Left forelimb (tissue), 1 donor: ENCODE measurements around the gene ROR2.

Experiments used
- DNase-seq: peaks from one replicate; pipeline ENCODE4 v3.0.0-alpha.2; 2018; ENCODE audit warnings: low spot score

ROR2 gene

DNA sequence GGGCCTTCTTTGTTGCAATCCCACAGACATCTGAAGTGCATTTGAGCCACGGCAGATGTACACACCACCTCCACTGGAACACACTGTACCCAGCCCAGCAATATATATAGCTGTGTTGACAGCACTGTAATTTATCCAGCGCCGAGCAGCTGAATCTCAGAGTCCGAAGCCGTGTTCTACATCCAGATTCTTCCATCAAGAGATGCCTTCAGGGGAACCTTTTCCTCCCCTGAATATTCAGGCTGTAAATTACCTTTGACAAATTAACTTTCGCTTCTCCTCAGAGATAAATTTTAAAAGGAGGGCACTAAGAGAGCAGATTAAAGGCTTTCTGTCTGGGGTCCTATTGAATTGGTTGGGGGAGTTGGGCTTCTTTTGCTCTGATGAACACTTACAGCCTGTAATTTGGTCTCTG lies 76.4 kb downstream of the ROR2 start:
- DNase-seq, result no peak

DNA sequence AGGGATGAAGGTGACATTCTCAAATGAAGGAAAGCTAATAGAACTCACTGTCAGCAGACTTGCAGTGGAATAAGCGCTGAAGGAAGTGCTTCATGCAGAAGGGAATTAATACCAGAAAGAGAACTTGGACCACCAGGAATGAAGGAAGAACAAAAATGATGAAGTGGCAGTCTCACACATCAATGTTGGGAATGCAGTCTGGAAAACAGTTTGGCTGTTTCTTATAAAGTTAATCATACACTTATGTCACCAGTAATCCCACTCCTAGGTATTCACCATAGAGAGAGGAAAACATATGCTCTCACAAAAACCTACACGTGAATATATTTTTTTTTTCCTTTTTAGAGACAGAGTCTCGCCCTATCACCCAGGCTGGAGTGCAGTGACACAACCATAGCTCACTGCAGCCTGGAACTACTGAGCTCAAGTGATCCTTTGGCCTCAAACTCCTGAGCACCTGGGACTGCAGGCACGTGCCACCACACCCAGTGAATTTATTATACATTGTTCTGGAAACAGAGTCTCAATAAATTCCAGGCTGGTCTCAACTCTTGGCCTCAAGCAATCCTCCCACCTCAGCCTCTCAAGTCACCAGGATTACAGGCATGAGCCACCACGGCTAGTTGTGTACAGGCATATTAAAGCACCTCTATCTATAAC lies 81.2 kb downstream of the ROR2 start:
- no peak for DNase-seq

DNA sequence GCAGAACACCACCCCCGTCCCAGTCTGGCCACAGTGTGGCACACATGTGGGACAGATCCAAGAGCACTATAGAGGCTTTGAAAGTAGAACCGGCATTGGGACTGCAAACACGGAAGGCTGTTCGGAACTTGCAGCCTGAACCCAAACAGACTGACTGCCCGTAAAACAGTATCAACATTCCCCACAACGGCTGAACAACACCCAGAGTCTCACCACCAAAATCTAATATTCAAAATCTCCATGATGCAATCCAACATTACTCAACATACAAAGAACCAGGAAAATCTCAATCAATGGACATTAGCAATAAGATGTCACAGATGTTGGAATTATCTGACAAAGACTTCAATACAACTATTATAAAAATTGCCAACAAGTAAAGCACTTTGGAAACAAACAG lies 82.3 kb downstream of the ROR2 start:
- DNase-seq, result no peak

DNA sequence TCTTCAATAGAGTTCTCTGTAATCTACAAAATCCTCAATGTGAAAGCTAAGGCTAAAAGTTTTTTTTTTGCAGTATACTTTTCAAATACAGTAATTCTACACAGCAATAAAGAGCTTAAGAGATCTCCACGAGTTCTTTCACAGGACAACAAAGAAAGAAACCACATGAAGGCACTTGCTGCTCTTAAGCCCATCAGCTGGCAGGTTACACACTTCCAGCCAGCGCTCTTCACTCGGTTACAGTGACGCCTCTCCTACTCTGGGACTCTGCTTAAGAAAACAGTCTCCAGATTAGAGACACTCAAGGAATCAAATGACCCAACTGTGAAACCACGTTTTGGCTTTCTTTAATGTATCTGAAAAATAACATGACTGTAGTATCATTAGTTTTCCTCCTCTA lies 85.0 kb downstream of the ROR2 start:
- DNase-seq, result no peak

DNA sequence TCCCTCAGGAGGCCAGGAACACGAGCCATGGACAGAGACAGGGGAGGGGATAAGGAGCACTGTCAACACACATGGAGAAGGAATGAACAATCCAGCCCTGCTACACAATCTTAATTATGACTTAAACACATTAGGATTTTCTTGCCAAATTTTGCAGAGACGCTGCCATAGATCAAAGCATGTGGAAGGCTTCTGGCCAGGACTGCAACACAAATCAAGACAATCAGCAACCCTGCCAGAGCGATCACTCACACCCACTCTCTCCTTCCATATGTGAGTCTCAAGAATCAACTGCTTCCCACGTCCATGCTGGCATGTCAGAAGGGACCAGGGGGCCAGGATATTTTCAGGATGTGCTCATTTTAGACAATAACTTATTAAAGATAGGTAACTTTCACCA lies 85.6 kb downstream of the ROR2 start:
- no peak for DNase-seq

DNA sequence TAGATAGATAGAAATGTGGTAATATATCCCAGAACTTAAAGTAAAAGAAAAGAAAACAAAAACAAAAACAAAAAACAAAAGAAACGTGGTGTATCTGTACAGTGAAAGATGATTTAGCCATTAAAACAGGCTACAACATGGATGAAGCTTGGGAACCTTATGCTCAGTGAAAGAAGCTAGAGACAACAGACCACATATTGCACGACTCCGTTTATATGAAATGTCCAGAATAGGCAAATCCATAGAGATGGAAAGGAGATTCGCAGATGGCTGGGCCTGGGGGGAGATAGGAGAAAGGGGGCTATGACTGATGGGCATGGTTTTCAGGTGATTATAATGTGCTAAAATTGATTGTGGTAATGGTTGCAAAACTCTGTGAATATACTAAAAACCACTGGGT lies 86.6 kb downstream of the ROR2 start:
- DNase-seq, result no peak

DNA sequence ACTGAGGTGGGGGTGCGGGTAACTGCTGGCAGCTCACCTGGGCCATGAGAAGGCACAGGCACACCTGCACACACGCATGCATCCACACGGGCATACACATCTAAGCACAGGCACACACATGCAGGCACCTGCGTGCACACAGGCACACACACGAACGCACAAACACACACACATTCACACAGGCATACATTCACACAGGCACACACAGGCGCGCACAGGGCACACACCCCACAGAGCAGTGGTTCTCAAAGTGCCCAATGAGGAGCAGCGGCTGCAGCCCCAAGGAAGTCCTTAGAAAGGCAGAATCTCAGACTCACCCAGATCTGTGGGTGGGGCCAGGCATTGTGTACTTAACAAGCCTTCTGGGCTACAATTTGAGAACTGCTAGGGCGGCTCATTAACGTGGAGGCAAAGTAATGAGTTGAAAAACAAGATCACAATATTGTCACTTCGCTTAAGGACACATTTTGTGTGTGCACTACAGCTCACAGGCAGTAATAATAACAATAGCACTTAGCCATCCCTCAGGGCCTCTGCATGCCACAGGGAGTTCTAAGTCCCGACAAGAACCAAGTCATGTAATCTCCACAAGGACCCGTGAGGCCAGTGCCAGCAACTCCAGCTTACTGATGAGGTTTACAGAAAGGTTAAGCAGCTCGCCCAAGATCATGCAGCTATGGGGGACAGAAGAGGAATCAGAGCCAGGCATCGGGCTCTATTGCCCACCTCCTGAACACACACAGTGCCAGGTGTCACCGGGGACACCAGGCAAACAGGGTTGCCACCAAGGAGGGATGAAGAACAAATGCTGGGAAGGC lies 91.6 kb downstream of the ROR2 start:
- DNase-seq, result no peak

DNA sequence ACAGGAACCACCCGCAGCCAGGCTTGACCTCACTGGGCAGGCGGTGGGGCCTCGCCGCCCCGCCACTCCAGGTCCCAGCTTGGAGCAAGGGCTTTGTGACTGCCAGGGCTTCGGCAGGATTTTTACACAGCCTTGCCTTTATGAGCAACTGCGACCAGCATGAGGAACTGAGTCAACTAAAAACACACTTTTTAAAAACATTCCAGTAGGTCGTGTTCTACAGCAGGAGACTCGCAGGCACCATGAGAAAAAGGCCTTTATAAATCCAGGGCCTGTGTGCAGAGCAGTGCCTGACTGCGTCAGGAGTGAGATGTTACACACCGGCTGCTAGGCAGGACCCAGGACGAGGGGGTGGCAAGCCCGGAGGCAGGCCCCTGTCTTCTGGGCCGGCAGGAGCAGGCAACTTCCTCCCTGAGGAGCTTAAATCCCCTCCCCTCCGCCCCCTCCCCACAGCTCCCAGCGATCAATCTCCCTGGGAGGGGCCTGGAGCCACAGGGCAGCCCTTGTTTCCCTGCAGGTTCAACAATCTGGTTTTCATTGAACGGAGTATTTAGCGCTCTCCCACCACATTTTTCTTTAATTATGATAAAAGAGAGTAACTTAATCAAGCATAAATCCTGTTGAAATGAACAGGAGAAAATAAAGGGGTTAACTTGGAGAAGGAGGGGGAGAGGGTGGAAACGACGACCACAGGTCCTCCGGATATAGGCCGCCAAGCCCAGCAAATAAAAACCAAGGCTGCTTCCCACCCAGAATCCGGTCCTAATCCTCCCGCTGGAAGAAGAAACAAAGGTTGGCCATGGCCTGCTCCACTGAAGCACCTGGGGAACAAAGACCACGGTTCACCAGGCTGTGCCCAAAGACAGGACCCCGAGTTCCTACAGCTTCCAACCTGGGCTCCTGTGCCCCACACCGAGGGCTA lies 92.5 kb downstream of the ROR2 start:
- no peak for DNase-seq

DNA sequence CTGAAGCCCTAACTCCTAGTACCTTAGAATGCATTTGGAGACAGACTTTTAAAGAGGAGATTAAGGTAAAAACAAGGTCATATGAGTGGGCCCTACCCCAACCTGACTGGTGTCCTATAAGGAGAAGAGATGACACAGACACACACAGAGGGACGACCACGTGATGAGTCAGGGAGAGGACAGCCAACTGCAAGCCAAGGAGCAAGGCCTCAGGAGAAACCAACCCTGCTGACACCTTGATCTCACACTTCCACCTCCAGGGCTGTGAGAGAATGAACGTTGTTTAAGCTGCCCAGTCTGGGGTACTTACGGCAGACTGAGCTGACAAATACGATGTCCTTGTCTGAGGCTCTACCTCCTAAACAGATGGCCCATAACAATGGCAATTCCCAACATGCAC lies 93.6 kb downstream of the ROR2 start:
- no peak for DNase-seq

DNA sequence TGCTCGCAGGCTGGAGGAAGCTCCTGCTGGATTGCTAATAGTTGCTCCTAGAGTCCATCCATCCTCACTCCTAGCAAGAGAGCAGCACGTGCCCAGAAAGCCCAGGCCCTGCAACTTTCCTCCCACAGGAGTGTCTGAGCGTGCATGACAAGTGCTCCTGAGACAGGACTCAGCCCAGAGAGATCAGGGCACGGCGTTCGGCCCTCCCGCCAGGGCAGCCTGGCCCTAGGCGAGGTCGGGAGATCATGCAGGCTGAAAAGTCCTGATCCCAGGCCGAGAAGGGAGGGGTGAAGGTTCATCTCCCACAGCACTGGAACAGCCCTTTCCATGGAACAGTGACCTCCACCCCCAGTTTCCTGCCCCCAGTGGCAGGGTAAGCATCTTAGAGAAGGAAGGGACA lies 94.8 kb downstream of the ROR2 start:
- DNase-seq, result no peak

DNA sequence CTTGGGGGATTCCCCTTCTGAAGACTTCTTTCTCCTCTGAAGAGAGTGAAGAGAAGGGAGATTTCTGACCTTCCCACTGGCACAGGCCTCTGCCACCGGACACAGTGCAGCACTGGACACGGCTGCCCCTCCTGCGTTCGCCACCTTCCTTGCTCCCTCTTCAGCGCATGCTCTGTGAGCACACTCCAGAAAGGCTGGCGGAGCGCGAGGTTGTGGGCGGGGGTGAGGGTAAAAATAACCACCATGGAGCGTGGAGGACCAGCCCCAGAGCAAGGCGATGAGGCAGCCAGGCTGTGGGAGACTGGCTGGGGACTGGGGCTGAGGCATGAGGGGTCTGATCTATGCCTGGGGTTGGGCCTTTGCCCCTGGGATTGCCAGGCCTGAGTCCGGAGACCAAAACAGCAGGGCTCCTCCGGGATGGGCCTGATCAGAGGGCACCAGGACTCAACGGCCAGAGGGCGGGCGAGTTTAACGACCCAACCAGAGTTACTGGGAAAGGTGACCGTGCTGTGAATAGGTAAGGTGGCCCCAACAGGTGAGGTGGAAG lies 97.2 kb downstream of the ROR2 start:
- no peak for DNase-seq

DNA sequence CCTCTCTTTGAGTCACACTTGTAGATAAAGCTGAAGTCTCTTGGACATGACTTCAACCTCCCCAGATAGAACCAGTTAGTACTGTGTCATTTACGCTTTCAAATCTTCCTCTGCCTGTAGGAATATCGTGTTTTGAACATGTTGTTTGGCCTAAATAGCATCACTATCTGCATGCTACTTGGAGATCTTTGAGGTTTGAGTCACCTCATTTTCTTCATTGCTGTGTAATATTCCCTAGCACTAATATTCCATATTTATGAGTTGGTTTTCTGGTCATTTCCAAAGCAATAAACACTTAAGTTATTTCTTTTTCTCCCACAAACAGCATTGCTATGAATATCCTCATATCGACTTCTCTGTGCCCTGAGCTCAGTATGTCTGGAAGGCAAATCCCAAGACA lies 100.3 kb downstream of the ROR2 start:
- no peak for DNase-seq

DNA sequence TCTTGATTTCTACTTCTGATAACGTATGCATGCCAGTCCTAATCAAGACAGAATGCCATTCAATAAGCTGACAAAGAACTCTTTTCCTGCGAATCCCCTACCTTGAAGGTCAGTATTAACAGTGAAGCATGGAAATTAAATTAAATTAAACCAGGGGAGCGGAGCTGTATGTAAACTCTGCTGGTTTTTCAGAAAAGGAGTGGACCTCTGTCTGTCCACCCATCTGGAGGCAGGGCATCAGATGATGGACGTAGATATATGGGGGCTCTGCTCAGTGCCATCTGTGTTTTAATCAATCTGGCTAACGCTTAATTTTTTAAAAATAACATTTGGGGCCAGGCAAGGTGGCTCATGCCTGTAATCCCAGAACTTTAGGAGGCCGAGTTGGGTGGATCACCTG lies 101.9 kb downstream of the ROR2 start:
- no peak for DNase-seq

DNA sequence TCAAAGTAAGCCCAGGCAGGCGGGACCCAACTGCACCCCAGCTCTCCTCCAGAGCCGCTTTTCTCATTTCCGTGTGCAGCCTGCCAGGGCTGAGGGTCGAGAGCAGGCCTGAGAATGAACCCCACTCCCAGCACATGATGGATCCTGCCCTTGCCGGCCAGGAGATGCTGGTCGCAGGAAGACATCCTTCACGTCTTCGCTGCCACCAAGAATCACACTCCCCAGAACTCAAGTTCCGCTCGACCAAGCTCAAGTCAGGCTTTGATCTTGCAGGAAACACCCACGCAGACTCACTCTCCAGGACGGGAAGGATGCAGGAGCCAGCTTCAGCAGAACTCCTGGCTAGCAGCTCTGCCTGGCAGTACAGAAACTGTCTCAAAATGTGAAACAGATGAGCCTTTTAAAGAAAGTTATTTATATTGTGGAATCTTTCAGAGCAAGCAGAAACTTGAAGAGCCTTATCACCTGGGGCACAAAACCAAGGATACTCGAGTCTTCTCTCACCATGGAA lies 102.4 kb downstream of the ROR2 start:
- DNase-seq, result no peak

DNA sequence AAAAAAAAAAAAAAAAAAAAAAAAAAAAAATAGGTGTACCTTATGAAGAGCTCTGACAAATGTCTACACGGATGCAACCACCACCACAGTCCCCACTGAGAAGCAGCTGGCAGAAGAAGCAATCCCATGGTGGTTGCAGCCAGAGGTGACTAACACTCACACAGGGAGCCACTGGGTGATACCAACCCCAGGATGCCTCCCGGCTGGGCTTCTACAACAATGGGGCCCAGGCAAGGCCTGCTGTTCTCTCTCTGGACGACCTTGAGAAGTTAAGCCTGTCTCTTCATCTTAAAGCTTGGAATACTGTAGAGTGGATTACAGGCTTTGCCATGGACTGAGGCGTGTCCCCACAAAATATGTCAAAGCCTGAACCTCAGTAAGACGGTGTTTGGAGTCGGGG lies 104.1 kb downstream of the ROR2 start:
- DNase-seq, result no peak

DNA sequence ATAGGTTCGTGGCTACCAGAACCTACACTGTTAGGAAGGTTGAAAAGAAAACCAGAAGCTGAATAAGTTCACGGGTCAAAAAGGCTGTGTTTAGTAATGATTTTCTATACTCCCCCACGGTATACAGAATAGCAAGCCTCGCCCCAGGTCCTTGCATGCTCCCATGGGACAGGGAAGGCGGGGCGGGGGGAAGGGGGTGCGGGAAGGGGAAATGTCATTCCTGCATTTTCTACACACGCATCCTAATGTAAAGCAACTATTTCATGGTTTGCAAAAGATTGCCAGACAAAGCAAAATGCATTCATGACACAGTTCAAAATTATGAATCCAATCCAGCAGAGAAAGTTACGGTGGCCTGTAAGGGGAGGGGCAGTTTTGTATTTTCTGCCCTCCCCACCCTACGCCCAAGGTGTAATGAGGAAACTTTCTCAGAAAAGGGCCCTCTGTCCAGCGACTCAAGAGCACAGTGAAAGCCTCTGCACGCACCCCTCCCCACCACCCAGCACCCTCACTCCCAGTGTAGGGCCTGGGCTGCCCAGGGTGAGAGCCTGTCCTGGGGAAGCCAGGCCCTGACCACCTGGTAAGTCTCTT lies 105.2 kb downstream of the ROR2 start:
- DNase-seq, result no peak

DNA sequence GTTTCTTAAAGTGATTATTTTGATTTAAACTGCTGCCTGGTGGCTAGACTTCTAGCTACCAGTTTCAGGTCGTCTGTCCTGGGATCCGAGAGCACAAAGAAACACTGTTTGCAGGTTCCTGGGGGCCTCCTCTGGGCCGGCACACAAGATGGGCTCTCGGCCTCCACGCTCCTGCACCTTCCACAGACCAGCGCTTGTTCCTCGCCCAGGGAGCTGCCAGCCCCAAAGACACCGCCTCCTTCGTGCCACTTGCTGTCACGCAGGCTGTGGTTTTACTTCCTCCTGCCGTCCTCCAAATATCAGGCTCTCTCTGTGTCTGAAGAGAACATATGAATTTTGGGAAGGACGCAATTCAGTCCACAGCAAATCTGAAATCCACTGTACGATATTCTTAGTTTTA lies 105.8 kb downstream of the ROR2 start:
- DNase-seq, result no peak

DNA sequence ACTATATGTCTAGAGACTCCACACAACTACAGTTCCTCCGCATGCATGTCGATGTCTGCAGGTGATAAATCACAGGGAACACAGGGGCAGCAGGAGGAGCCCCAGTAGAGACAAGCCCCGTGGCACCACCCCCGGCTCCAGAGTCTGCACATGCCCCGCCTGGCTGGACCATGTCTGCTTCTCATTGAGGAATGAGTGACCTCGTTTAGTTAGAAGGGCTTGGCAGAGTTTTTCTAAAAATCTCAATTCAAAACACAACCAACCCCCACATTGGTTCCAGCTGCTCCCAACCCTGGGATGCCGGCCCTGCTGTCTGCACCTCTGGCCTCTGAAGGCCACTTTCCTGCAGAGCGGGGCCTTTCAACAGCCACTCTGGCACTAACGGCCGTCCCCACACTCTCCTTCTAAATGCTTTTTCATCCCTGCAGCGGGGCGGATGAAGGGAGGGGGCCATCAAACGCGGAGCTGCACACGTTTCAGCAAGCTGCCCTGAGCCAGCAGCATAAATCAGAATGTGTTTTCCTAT lies 106.3 kb downstream of the ROR2 start:
- DNase-seq, result no peak

DNA sequence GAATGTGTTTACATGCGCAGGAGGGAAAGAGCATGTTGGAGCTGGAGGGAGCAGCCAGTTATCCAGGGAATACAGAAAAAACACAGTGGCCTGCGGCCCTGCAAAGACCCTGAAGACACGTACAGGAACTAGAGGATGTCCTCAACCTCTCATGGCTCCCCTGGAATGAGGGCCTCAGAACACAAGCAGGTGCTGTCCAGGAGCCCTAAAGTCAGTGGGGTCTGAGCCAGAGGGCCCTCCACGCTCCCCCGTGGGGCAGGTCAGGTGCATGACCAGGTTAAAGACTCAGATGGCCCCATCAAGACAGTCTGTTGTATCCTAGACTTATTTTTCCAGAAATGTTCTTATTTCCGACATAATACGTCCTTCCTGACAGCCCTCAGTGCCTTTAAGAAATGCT lies 106.9 kb downstream of the ROR2 start:
- no peak for DNase-seq

DNA sequence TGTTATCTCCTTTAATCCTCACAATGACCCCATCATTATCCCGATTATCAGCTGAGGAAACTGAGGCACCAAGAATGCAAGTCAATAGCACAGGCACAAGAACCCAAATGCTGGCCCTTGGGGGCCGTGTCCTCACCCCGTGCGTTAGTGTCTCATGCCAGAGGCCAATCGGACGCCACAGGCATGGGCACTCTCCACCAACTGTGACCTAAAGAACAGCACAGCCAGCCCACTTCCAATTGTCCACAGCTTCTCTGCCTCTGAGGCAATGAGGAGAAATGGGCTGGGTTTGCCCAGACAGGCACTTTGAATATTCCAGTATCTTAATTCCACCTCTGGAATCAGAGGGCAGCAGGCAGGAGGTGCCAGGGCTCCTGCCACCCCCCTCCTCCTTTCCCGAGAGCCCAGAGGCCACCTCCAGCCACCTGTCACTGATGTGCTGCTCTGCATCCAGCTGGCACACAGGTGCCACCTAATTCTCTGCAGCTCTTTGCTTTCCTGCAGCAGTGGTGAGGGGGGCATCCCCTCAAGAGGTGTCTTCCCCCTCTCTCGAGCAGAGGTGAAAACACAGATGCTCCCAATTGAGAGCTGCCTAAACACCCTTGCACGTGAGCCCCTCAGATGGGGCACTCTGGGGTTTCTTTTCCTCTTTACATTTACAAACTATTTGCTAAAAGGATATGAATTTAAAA lies 107.5 kb downstream of the ROR2 start:
- DNase-seq, result no peak

DNA sequence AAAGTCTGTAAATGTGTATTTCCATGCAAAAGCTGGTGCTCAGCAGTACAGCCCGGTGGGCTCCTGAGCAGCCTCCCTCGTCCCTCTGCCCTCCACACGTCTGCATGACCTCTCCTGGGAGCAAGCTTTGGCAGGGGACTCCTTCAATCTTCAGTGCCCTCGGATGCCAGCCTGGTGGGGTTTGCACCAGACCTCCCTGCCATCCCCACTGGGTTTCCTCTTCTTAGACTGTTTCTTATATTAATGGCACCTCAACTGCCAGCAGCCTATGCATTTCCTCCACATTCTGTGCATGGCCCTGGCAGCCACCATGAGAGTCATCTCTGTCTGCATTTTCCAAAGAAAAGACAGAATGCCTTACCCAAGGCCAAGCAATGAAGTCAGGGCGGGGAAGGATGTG lies 108.4 kb downstream of the ROR2 start:
- no peak for DNase-seq
